Fibroblast of the aortic adventitia (primary cell): ENCODE data around the gene RDH13. TPM values are rescaled to one million over a fixed set of nuclear protein-coding genes. Genes with fewer than 3 reads are reported as not detected.

Experiments used
- DNase-seq: peaks from one replicate; pipeline ENCODE4 v3.0.0-alpha.2; 2010; ENCODE audit warnings: low read depth
- H3K4me3 ChIP-seq: 2 replicates; pipeline ENCODE4 v1.5.1; 2011; ENCODE audit warnings: low read depth, mild to moderate bottlenecking, control low read depth, low read length, moderate library complexity
- total RNA-seq: library from RNA; depleted of rRNA; stranded (reverse); fragments of >200 nt; gene quantifications from 2 replicates; pipeline ENCODE4 v1.2.3, GENCODE V29; 2012; ENCODE audit warnings: low replicate concordance
- TF ChIP-seq, protein P1 (sequence below): IDR thresholded peaks from 2 replicates; pipeline ENCODE4 v1.5.1; 2011; ENCODE audit warnings: mild to moderate bottlenecking, low read length, control low read depth, inconsistent platforms; ENCODE audit not compliant: insufficient read depth

RDH13 gene
- total RNA-seq, 1 donor = 9.1 TPM

DNA sequence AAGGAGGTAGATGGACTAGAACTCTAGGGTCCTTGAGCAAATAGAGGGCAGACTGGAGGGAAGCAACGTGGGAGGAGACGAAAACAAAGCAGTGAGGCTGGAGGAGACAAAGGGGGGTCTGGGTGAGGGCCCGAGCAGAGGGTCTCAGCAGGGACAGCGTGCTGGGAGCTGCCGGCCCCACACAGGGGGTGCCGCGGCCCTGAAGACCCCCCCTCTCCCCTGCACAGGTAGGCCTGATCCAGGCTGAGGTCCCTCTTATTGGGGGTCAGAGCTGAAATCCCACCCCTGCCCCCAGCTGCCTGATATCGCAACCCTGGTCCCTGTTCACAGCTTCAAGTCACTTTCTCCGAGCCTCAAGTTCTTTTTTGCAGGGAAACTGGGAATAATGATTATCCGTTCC lies 21.5 kb upstream of the RDH13 start:
- TF ChIP-seq, protein P1, sequence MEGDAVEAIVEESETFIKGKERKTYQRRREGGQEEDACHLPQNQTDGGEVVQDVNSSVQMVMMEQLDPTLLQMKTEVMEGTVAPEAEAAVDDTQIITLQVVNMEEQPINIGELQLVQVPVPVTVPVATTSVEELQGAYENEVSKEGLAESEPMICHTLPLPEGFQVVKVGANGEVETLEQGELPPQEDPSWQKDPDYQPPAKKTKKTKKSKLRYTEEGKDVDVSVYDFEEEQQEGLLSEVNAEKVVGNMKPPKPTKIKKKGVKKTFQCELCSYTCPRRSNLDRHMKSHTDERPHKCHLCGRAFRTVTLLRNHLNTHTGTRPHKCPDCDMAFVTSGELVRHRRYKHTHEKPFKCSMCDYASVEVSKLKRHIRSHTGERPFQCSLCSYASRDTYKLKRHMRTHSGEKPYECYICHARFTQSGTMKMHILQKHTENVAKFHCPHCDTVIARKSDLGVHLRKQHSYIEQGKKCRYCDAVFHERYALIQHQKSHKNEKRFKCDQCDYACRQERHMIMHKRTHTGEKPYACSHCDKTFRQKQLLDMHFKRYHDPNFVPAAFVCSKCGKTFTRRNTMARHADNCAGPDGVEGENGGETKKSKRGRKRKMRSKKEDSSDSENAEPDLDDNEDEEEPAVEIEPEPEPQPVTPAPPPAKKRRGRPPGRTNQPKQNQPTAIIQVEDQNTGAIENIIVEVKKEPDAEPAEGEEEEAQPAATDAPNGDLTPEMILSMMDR = no peak
- DNase-seq = no peak
- no peak overlapping the region for H3K4me3 ChIP-seq

DNA sequence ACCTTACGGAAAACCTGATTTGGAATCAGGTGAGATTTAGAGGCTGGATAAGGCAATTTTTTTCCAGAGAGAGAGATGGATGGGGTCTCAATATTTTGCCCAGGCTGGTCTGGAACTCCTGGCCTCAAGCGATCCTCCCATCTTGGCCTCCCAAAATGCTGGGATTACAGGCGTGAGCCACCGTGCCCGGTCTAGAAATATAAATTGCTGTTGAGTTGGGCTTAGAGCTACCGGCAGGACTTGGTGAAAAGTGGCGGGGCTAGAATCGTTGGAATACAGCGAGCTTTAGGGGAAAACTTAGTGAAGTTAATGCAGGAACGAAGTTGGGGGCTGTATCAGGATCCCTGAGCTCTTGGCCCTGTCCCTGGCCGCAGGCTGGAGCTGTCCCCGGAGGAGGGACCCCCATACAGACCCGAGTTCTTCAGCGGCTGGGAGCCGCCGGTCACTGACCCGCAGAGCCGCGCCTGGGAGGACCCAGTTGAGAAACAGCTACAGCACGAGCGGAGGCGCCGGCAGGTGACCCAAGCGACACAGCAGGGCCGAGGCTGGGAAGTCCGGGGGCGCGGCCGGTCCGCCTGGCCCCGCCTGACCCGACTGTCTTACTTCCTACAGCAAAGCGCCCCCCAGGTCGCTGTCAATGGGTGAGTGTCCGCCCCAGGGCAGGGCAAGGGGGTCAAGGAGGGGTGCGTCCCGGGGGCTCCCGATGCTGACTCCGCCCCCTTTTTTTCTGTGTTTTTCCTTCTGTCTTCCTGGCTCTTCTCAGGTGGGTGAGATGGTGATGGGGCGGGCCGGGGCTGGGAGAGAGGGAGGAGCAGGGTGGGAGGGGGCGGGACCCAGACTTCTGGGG lies 20.3 kb upstream of the RDH13 start:
- no peak overlapping the region for H3K4me3 ChIP-seq
- no peak for DNase-seq
- TF ChIP-seq, protein P1 = no peak

DNA sequence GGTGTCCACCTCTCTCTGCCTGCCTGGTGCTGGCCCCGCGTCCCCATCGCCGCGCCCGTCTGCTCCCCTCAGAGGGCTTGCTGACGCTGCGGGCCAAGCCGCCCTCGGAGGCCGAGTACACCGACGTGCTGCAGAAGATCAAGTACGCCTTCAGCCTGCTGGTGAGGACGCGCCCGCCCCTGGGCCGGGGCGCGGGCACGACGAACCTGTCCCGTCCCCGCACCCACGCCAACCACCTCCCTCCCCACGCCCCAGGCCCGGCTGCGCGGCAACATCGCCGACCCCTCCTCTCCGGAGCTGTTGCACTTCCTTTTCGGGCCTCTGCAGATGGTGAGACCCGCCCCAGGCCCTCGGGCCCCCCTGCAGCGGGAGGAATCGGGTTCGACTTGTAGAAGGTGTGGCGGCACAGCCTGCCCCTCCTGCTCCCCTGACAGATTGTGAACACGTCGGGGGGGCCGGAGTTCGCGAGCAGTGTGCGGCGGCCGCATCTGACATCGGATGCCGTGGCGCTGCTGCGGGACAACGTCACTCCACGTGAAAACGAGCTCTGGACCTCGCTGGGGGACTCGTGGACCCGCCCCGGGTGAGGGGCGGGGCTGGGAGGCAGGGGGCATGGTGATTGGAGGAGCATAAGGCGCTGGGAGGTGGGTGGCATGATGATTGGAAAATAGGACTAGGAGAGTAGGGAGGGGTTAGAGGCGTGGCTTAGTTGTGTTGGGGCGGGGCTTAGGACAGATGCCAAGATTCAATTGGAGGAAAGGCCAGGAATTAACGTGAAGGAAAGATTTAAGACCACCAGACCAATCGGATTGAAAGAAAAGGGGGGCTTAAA lies 19.3 kb upstream of the RDH13 start:
- peak; percentile 35 for DNase-seq

DNA sequence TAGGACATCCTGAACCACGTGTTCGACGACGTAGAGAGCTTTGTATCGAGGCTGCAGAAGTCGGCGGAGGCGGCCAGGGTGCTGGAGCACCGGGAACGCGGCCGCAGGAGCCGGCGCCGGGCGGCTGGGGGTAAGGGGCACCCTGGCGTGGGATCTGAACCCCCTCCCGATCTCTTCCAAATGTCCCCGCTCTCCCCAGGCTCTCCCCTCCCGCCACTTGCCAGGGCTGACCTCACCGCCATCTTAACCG lies 18.7 kb upstream of the RDH13 start:
- no peak for DNase-seq
- no peak overlapping the region for H3K4me3 ChIP-seq
- TF ChIP-seq, protein P1 = no peak

More for the DNA sequence above, 19.3 kb upstream of the RDH13 start:
- TF ChIP-seq, protein P1 = no peak
- no peak overlapping the region for H3K4me3 ChIP-seq

DNA sequence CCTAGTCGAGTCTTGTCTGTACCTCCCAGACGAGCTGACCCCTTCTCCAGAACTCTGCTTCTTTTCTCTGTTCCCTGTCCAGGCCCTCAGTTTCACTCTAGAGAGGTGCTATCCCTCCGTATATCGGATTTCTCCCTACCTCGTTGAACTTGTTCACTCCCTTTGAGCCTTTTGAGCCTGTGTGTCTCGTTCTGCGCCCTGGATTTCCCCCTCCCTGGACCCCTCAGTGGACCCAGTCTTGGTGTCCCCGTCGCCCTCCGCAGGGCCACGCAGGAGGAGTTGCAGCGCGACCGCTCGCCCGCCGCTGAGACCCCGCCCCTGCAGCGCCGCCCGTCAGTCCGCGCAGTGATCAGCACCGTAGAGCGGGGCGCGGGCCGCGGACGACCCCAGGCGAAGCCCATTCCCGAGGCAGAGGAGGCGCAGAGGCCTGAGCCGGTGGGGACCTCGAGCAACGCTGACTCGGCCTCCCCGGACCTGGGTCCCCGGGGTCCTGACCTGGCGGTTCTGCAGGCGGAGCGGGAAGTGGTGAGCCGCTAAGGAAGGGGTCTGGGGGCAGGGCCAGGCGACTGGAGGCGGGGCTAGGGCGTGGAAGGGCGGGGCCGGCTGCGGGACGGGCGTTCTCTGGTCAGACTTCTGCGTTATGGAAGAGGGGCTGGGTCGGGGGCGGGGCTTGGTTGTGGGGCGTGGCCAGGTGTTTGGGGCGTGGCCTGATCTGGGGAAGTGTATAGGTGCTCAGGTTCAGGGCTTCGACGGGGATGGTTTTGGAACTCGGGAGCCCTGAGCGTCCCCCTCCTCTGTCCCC lies 18.2 kb upstream of the RDH13 start:
- H3K4me3 ChIP-seq = peak overlapping the region; percentile 50
- TF ChIP-seq, protein P1 = no peak
- peak; percentile 36 for DNase-seq

DNA sequence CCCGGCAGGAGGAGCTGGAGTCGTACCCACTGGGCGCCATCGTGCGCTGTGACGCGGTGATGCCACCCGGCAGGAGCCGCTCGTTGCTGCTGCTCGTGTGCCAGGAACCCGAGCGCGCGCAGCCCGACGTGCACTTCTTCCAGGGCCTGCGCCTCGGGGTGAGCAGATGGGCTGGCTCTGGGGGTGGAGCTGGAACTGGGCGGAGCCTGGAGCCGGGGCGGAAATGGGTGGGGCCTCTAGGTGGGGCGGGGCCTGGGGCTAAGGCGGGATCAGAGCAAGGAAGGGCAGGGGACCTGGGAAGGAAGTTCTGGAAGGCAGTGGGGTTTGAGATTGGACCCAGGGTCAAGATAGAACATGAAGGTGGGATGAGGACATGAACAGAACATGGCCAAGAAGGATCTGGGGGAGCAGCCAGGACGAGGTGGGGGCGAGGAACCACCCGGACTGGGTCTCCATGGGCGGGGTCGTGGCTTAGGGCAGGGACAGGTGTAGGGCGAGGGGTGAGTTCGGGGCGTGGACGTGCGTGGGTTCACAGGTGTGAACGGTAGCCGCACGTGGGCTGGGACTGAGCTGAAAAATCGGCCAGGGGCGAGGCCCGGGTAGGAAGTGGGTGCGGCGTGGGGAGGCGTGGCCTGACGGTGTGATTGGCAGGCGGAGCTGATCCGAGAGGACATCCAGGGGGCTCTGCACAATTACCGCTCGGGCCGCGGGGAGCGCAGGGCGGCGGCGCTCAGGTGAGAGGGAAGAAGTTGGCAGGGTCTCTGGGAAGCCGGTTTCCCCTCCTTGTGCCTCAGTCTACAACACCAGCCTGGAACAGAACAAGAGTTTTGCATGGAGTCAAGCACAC lies 17.4 kb upstream of the RDH13 start:
- TF ChIP-seq, protein P1 = no peak
- DNase-seq = peak; percentile 41
- H3K4me3 ChIP-seq = peak overlapping the region; percentile 5
